ENCODE data around the gene MTAP.

The MTAP gene

DNA sequence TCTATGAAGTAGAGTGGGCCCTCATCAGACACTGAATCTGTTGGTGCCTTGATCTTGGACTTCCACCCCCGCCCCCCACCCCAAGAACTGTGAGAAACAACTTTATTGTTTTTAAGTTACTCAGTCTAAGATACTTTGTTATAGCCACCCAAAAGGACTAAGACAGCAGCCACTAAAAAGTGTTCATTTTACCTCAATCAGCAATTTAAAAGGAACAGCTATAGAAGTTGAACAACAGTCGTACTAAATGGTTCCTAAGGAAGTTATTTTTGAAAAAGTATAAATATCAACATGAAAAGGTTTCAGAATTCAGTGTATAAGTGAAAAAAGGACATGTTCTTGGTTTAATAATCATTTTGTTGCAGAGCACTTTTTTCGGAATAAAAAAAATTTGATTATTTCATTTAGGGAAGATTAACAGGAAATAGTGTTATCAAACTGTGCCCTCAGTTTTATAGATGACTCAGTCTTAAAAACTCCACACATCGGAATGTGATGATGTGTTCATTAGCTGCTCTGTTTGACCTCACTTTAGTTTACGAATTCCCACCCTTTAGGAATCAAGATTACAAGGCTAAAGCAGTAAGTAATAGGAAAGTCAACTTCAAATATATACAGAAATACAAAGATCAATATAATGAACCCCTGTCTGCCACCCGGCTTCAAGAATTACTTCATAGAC is 71.2 kb downstream of the MTAP start:
- Histone ChIP-seq H3K4me3 (no peak overlapping the region), H3K27ac (no peak overlapping the region)
- DNase-seq (ENCODE audit: low spot score): no peak
- TF ChIP-seq, protein P1, sequence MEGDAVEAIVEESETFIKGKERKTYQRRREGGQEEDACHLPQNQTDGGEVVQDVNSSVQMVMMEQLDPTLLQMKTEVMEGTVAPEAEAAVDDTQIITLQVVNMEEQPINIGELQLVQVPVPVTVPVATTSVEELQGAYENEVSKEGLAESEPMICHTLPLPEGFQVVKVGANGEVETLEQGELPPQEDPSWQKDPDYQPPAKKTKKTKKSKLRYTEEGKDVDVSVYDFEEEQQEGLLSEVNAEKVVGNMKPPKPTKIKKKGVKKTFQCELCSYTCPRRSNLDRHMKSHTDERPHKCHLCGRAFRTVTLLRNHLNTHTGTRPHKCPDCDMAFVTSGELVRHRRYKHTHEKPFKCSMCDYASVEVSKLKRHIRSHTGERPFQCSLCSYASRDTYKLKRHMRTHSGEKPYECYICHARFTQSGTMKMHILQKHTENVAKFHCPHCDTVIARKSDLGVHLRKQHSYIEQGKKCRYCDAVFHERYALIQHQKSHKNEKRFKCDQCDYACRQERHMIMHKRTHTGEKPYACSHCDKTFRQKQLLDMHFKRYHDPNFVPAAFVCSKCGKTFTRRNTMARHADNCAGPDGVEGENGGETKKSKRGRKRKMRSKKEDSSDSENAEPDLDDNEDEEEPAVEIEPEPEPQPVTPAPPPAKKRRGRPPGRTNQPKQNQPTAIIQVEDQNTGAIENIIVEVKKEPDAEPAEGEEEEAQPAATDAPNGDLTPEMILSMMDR (IDR thresholded peaks at IDR 0.05): no peak

DNA sequence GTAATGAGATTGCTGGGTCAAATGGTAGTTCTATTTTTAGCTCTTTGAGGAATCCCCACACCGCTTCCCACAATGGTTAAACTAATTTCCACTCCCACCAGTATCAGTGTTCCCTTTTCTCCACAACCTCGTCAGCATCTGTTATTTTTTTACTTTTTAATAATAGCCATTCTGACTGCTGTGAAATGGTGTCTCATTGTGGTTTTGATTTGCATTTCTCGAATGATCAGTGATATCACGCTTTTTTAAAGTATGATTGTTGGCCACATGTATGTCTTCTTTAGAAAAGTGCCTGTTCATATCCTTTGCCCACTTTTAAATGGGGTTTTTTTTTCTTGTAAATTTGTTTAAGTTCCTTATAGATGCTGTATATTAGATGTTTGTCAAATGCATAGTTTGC is 73.5 kb downstream of the MTAP start:
- Histone ChIP-seq H3K27ac (no peak overlapping the region), H3K4me3 (no peak overlapping the region)
- TF ChIP-seq, protein P1 (IDR thresholded peaks at IDR 0.05): no peak
- no peak for DNase-seq (ENCODE audit: low spot score)

DNA sequence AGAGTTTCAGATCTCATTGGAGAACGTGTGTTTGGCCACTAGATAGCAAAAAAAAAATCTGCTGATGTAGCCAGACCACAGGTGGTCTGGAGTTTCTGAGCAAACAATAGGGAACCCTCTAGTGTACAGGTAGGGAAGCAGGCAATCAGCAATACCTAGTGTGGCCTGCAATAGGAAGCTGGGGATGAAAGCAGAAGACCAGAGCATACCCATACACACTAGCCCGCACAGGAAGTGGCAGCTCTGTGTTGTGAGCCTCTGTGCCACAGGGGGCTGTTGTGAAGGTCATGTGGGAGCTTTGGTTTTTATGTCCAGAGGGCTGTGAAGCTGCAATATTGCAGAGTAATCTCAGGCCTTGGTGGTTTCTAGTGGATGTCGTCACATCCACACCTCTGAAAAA is 81.2 kb downstream of the MTAP start:
- no peak overlapping the region for H3K4me3 ChIP-seq
- no peak overlapping the region for H3K27ac ChIP-seq
- TF ChIP-seq, protein P1 (IDR thresholded peaks at IDR 0.05): no peak
- no peak for DNase-seq (ENCODE audit: low spot score)

DNA sequence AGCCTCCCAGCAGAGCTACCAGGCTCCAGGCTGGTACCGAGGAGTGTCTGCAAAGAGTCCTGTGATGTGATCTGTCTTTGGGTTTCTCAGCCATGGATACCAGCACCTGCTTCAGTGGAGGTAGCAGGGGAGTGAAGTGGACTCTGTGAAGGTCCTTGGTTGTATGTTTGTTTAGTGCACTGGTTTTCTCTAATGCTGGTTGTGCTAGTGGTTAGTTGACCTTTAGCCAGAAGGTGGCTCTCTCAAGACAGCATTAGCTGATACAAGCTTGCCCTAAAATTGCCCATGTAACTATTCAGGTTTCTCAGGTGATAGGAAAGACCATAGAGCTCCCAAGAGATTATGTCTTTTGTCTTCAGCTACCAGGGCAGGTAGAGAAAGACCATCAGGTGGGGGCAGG is 87.2 kb downstream of the MTAP start:
- Histone ChIP-seq H3K27ac (no peak overlapping the region), H3K4me3 (no peak overlapping the region)
- DNase-seq (ENCODE audit: low spot score): no peak
- TF ChIP-seq, protein P1 (IDR thresholded peaks at IDR 0.05): no peak

DNA sequence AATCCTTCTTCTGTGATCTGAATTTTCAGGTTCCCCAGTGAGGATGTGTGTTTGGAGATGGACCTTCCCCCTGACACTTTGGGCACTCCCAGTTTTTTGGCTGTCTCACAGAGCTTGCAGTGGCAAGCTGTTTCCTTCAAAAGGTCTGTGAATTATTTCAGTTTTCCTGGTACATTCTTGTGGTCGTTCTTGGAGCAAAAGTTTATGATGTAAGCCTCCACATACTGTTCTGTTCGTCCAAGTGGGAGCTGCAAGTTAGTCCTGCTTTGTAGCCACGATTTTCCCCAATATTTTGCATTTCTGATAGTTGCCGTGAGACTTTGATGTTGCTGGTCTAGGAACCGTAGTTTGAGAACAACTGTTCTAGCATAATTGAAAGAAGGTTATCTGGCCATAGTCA is 88.3 kb downstream of the MTAP start:
- Histone ChIP-seq H3K4me3 (no peak overlapping the region), H3K27ac (no peak overlapping the region)
- TF ChIP-seq, protein P1 (IDR thresholded peaks at IDR 0.05): no peak
- no peak for DNase-seq (ENCODE audit: low spot score)

DNA sequence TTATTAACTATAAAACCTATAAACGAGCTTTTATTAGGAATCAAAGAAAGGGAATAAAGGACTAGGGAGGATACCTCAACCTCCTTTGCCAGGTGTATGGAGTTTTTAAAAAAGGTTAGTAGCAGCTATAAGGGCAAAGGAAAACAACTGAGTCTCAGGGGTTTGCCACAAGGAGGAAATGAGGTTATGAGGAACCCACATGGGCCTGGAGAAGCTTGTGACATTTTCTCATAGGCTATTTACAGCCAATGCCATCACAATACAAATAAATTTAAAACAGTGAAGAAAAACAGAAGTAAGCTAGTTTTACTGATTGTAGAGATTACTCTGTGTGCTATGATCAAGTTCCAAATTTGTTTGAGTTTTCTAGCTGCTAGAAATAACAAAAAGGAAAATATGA is 99.1 kb downstream of the MTAP start:
- no peak overlapping the region for H3K27ac ChIP-seq
- H3K4me3 ChIP-seq: no peak overlapping the region
- TF ChIP-seq, protein P1 (IDR thresholded peaks at IDR 0.05): no peak
- no peak for DNase-seq (ENCODE audit: low spot score)

DNA sequence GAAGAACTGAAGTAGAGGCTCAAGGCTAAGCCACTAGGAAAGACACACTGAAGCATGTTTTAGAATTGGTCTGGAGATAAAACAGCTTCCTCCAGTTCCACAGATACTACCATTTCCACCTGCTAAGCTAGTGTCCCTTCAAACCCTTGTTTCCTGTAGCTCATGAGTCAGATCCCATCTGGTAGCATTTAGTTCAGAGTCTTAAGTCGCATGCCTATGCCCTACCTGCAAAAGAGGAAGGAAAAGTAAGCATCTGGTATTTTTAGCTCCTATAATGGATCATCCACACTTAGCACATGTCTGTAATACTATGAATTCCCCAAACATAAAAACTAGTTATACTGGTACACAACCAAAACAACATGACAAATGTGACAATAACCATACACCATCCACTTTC is 99.7 kb downstream of the MTAP start:
- TF ChIP-seq, protein P1 (IDR thresholded peaks at IDR 0.05): no peak
- Histone ChIP-seq H3K4me3 (no peak overlapping the region), H3K27ac (no peak overlapping the region)
- DNase-seq (ENCODE audit: low spot score): no peak

Data from coronary artery (tissue), 2 donors.